Right ventricle myocardium inferior (tissue), 1 donor: ENCODE data around the gene PIP4K2A. TPM values are rescaled to one million over a fixed set of nuclear protein-coding genes. Genes with fewer than 3 reads are reported as not detected.

Experiments
- ATAC-seq: fragments of 200-7000 bp; cut with Tn5 transposase; one replicate; pipeline ENCODE4 v1.9.1; 2020; ENCODE audit warnings: mild to moderate bottlenecking, moderate library complexity
- DNase-seq: peaks from one replicate; pipeline ENCODE4 v3.0.0; 2021; ENCODE audit errors: missing footprints
- intact Hi-C: fragments of 100-400 bp; cut with DNase I; formaldehyde crosslinking; loops from one replicate; pipeline ENCODE4 v1.11.0; 2022
- total RNA-seq: library from RNA; stranded (reverse); fragmentation: NEBNext Ultra II Directional; extraction: Animal tissue kit (Norgen Biotek cat#: 25700); gene quantifications from one replicate; pipeline ENCODE4 v1.2.1, GENCODE V29; 2021
- donor health status: DM: no; HTN: yes; CAD: no; lungs with severe emphysema.

Gene PIP4K2A
- total RNA-seq, 1 donor from 2014 or later = 14.0 TPM

DNA sequence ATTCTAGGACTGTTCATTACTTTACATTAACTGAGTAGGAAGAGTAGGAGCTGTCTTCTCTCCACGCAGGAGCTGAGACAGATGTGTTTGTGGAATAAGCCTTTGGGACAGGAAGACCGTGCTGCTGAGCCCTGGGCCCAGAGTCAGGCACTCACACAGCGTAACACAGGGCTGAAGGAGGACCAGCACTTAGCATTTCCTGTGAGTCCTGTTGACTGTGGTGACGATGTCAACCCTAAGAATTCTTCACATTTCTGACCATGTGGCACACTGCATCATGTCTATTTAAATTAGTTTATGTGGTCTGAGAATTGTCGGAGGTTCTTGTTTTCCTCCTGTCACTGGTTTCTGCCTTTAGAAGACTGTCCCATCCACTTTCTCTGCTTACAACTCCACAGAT is 117.2 kb downstream of the PIP4K2A start:
- DNase-seq (no peak), ATAC-seq (no peak)
- intact Hi-C loops = no loop called here

DNA sequence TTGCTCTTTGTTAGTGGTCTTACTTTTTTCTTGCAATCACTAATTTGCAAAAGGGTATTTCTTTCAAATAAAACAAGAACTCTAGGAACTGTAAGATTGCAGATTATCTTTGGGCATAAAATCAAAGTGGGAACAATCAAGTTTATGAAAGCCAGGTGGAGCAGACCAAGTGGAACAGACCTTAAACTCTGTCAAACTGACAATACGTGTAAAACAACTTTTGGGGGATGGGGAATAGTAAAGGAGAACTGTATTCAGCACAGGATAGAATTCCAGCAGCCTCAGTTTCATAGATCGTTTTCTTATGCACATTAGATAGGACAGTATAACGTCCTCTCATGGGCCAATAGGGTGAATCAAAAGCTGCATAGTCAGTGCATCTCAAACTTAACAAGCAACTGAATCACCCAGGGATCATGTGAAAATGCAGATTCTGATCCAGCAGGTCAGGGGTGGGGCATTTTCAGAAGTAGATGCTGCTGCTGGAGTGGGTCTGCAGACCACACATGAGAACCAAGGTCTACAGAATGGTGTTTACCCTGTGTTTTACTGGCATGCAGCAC is 120.7 kb downstream of the PIP4K2A start:
- DNase-seq = no peak
- intact Hi-C loops = no loop called here
- no peak for ATAC-seq

DNA sequence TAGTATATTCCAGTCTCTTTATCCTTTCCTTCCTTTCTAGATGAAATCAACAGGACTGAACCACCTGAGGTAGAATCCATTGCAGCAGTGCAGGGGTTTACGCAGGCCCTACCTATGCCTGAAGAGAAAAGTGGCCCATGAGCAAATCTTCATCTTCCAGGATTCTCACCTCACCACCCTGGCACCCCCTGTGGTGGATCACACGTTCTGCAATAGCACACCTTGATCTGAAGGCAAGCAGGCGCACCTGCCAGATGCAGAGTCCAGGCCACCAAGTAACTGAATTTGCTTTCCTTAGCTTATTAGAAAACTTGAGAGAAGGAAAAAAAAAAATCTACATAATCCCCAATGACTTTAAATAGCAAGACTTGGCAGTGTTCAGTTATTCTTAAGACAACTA is 121.4 kb downstream of the PIP4K2A start:
- ATAC-seq (no peak), DNase-seq (no peak)
- intact Hi-C loops = no loop called here

DNA sequence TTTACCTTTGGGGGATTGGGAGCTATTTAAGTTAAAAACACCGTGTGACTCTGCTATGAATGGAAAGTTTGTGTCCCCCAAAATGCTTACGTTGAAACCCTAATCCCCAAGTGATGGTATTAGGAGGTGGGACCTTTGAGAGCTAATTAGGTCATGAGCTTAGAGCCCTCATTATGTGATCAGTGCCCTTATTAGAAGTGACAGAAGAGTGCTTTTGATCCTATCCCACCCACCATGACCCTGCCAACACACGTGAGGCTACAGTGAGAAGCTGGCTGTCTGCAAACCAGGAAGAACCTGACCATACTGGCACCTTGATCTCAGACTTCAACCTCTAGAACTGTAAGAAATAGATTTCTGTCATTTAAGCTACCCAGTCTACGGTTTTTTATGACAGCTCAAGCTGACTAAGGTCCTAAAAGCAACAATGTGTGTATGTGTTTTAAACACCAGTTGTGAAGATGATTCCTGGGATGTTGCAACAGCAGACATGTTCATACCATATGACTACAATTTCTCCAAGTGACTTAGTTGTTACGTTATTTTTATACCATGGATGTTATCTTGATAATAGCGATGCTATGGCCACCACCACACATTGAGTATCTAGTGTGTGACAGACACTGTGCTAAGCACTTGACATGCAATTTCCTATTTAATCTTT is 124.4 kb downstream of the PIP4K2A start:
- intact Hi-C loops = loop anchor here (10.0 kb wide), 1 partner anchor 395 kb away; no protein-coding TSS in a partner anchor
- DNase-seq = no peak
- no peak for ATAC-seq

DNA sequence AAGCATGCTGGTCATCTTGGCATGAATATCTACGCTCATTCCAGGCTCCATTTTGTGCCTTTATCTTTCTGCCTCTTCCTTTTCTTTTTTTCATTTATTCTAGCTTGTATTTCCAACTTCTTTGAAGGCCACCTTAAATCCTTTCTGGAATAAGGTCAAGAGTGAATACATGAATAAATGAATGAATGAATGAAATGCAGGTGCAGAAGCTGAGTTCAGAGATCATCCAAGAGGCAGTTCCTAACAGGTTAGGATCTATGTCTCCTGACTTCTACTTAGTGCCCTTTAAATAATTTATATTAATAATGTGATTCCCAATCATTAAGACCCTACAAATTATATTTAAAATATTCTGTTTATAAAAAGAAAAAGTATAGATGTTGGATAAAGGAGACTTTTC is 125.9 kb downstream of the PIP4K2A start:
- intact Hi-C loops = loop anchor here (10.0 kb wide), 1 partner anchor 396 kb away; no protein-coding TSS in a partner anchor
- ATAC-seq = no peak
- no peak for DNase-seq

DNA sequence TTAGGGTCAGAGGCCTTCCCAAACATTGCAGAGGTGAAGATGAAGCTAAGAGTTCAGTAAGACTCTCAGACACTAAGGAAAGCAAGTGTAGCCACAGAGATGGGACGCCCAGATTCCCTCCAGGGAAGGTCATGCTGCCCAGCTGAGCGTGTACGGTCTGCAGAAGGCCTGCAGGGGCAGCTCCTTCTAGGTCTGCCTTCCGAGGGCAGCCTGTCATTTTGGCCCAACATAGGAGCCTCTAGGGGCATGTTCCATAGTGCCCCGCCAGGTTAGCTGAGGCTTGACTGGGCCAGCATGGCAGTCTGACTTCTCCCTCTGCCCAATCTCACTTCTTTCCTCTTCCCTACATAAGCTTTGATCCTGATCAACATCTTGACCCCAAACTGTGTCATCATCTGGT is 130.7 kb downstream of the PIP4K2A start:
- intact Hi-C loops = loop anchor here (10.0 kb wide), 1 partner anchor 401 kb away; no protein-coding TSS in a partner anchor
- ATAC-seq (no peak), DNase-seq (no peak)

DNA sequence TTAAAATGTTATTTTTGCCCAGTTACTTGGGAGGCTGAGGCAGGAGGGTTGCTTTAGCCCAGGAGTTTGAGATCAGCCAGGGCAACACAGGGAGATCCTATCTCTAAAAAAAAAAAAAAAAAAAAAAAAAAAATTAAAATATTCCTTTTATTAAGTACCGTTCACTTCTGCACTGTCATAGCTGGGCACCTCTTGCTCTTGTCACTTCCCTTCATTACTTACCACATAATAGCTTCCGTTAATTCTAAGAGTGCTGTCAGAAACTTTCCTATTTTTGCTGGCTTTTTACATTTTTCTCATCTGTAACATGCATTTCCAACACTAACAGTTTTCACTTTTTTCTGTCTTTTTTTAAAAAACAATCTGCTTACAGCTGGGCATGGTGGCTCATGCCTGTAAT is 132.9 kb downstream of the PIP4K2A start:
- ATAC-seq (no peak), DNase-seq (no peak)
- intact Hi-C loops = loop anchor here (10.0 kb wide), 1 partner anchor 403 kb away; no protein-coding TSS in a partner anchor

DNA sequence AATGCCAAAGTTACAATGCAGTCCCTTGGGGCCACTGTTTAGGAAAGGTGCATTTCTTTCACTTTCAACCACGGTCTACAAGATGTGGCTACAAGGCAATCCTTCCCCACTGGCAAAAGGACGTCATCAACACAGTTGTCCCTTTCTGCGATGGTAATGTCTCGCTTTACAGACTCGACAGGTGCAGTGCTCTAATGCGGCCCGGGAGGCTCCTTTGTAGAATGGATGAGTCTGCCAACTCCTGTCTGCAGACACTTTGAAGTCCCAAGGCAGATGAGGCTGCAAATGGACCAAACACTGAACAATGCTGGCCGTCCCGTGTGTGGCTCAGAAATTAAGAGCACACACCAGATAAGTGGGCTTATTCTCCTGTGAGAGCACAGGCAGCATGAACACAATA is 133.7 kb downstream of the PIP4K2A start:
- ATAC-seq (no peak), DNase-seq (no peak)
- intact Hi-C loops = loop anchor here (10.0 kb wide), 1 partner anchor 404 kb away; no protein-coding TSS in a partner anchor

DNA sequence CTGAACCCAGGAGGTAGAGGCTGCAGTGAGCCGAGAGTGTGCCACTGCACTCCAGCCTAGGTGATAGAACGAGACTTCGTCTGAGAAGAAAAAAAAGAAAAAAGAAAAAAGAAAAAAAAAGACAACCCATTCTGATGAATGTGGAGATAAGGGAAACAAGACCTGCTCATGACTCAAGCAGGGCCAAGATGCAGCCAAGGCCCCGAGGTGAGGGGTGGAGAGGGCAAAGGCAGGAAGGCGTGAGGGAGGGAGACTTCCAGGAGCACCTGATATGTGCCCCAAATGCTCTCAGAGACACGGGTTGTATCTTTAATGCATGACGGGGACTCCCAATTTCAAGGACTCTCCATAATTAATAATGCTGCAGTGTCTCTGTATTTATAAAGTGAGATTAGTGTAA is 134.6 kb downstream of the PIP4K2A start:
- no peak for ATAC-seq
- no peak for DNase-seq
- intact Hi-C loops = loop anchor here (10.0 kb wide), 2 partner anchors 405 to 575 kb away; partner anchors contain the start of gene DNAJC1

DNA sequence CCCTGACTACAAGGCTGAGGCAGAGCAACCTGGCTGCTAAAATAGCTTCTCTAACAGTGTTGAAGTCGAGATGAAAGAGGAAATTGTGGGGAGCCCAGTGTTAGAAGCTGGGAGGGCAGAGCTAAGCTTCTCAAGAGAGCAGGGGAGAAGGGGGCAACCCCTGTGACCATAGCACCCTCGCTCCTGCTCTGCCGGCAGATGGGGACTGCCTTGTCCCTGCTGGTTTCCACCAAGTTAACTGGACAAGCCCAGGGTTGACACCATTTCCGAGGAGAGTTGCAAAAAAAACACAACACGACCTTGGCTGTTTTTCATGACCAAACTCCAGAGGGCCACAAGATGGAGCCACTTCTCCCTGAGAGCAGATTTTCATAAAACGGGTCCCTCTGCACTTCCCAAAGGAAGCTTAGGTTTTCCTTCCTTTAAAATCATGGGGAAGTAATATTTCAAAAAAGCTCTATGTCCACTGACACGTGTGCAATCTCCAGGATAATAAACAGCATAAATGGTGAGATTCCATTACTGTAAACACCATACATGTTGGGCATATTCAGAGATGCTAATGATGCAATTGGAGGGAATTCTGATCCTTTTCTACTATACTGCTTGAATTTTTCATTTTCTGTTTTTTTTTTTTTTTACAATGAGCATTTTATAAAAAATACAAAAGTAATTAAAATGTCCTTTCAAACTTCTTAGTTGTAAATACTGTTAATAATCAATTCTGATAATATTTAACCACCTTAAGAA is 140.4 kb downstream of the PIP4K2A start:
- intact Hi-C loops = loop anchor here (10.0 kb wide), 1 partner anchor 569 kb away; the partner anchor contains the start of gene DNAJC1
- ATAC-seq (no peak), DNase-seq (no peak)

DNA sequence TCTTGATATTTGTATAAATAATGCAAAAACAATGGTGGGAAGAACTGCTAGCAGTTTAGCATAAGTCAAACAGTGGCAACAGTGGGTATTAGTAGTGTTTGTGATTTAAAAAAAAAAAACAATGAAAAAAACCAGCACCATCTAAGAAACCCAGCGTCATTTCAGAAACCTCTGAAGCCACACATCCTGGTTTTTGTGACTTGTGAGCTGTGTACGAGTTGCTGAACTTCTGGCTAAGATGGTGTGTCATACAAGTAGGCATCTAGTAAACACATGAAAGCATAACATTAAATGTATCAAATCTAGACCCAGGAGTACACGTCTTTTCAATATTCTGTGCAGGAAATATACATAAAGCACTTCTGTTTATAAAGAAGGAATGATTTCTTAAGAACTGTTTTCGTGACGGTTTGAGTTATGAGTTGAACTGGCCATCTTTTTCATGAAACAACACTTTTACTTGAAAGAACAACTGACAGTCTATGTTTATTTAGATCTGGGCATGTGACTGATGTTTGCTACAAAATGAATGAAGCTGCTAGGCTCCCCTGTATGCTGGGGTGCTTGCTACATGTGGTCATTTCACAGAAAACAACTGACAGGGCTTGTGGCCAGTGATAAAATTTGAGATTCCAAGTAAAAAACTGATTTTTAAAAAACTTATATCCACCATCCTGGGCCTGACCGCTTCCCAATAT is 143.5 kb downstream of the PIP4K2A start:
- intact Hi-C loops = loop anchor here (10.0 kb wide), 1 partner anchor 566 kb away; the partner anchor contains the start of gene DNAJC1
- ATAC-seq (no peak), DNase-seq (no peak)

DNA sequence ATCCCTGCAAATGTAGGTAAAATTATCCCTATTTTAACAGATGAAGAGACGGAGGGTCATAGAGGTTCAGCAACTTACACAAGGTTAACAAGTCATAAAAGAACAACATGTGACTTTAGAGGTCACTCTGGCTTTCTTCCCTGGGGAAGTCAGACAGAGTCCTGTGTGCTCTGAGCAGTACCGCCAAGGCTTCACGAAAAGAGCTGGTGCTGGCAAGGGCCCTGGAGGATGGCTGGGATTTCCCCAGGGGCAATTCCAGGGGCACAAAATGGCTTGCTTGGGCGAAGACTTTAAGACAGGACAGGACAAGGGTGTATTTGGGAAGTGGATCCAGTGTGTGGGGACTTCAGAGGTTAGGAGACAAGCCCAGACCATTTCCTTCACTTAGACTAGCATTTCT is 144.1 kb downstream of the PIP4K2A start:
- no peak for ATAC-seq
- intact Hi-C loops = loop anchor here (10.0 kb wide), 1 partner anchor 565 kb away; the partner anchor contains the start of gene DNAJC1
- no peak for DNase-seq

DNA sequence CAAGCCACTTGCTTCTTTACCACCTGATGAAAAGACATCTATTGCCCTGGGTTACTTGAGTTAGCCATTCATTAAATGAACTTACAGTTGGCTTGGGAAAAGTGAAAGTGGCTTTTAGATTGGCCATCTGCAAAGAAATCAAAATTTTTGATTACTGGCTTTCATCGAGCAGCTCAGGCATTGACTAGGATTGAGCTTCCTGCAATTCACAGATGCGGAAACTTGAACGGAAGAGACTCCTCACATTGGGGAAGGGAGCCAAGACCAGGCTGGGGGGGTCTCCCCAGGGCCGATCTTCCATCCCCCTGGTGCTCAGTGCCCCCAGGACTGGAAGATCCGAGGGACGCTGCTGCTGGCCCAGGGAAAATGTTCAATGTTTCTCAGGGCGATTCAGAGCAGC is 145.4 kb downstream of the PIP4K2A start:
- intact Hi-C loops = no loop called here
- no peak for ATAC-seq
- no peak for DNase-seq

DNA sequence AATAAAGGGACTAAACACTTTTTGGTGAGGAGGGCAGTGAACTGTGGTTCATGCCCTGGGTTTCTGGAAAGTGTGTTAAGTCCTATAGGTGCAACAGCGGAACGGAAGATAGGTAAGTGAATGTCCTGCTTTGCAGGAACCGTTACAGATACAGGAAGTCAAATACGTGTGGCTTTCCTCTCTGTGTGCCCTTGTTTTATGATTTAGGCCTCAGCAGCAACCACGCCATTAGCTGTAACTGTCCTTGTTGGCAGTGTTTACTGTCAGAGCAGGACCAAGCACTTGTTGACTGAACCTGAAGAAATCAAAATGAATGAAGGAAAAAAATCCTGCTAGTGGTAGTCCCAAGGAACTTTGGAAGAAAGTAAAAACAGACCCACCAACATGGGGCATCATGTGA is 150.3 kb downstream of the PIP4K2A start:
- intact Hi-C loops = no loop called here
- ATAC-seq = no peak
- DNase-seq = no peak

DNA sequence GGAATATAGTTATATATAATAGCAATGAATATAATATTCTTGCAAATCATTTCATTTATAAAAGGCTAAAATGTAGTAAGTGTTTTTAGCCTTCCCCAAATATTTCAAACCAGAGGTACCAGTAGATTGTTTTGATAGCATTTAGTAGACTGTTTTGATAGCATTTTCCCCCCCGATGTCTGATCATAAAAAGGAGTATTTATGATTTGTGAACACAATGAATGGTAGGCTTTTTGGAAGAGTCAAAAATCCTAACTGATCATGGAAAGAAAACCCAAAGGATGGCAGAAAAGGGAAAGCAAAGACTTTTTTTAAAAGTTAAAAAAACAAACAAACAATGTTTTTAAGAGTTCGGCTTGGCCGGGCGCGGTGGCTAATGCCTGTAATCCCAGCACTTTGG is 152.5 kb downstream of the PIP4K2A start:
- DNase-seq (no peak), ATAC-seq (no peak)
- intact Hi-C loops = no loop called here

DNA sequence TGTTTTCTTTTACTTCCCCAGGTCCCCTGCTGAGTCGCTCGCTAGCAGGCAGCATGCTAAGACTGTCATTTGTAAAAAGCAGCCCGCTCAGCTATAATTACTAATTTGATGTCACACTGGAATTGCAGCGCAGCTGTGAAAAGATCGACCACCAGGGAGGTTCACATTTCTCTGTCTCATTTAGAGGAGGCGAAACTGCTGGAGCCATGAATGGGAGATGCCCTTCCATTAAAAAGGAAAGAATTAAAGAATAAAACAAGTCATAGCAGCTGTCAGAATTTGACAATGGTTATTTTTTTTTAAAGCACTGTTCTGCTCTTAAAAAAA is 153.5 kb downstream of the PIP4K2A start:
- DNase-seq (no peak), ATAC-seq (no peak)
- intact Hi-C loops = no loop called here

DNA sequence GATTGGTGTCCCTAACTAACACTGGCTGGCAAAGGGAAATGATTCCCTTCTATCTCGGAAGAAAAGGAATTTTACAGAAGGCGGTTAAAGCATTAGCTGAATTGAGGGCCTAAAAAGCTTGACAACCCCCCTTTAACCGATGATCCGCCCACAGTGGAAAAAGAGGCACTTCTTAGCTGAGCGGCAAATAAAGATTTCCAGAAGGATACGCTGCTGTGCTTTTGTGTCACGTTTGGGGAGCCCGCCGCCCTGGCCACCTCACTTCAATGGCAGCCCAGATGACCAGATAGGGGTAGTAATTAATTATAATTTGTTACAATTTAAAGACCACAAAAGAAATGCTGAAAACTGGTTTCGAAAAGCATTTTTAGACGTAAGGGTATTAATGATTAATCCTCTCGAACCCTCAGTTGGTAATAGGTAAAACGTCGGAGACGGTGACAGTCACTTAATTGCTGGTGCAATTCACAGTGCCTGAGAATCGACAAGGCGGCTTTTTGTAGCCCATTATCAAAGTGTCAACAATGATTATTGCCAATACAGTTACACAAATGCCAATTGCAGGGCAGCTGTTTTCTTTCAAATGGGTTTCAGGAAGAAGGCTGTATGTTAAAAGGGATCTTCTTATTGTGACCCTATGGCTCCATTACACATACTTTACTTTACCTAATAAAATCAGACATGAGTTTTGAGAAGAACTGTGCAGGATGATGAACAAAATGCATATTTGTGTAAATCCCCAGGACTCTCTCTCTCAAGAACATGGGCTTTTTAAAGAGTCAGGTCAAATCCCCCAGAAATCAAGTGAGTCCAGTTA is 154.1 kb downstream of the PIP4K2A start:
- DNase-seq (no peak), ATAC-seq (no peak)
- intact Hi-C loops = no loop called here

DNA sequence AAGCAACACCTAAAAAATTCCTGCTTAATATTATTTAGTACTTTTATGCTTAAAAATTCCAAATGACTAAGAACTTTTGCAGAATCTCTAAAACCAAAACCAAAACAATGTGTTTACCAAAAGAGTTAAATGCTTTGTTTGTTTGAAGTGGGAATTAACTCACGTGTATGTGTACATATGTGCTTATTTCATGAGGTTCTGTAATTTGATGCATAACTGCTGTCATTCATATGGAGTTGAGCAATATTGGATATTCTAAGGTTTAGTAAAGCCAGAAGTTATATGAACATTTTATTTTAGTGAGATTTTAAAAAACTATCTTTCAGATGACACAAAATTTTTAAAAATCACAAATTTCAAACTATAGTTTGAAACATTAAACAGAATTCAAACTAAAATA is 157.1 kb downstream of the PIP4K2A start:
- intact Hi-C loops = loop anchor here (10.0 kb wide), 2 partner anchors 233 to 303 kb away; partner anchors contain the start of gene BMI1
- ATAC-seq (no peak), DNase-seq (no peak)
